Activated naive CD8-positive, alpha-beta T cell (primary cell): ENCODE data around the gene HERC2.

ENCODE experiments used
- H3K27ac Mint-ChIP-seq: one replicate; pipeline ENCODE4 v1.8.0; 2021; ENCODE audit warnings: mixed read lengths
- H3K27me3 Mint-ChIP-seq: one replicate; pipeline ENCODE4 v1.8.0; 2021; ENCODE audit warnings: mixed read lengths
- H3K36me3 Mint-ChIP-seq: one replicate; pipeline ENCODE4 v1.8.0; 2021; ENCODE audit warnings: mixed read lengths
- H3K4me1 Mint-ChIP-seq: one replicate; pipeline ENCODE4 v1.8.0; 2021; ENCODE audit warnings: low read depth, mixed read lengths
- H3K4me3 Mint-ChIP-seq: one replicate; pipeline ENCODE4 v1.8.0; 2021; ENCODE audit warnings: mild to moderate bottlenecking, mixed read lengths
- H3K9me3 Mint-ChIP-seq: one replicate; pipeline ENCODE4 v1.8.0; 2021; ENCODE audit warnings: low read depth, mixed read lengths

The HERC2 gene

DNA sequence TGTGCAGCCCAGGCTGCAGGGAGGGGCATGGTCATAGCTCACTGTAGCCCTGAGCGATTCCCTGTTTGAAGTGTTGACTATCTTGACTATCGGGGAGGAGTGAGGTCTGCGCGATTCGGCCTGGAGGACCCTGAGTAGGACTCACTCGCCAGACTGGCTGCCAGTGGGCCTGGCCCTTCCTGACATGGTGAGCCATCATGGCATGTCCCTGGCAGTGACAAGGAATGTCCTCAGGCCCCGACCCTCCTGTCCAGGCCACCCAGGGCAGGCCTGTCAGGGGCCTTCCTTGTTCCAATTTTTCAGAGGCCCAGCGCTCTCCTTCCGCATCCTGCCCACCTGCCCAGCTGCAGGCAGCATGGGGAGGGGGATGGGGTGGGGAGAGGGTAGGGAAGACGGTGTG, 217.7 kb downstream of the HERC2 start:
- no peak overlapping the region for H3K4me3 Mint-ChIP-seq
- H3K4me1 Mint-ChIP-seq = peaks cover 19% of the 10 kb centered on the region
- H3K9me3 Mint-ChIP-seq = no peaks in the 10 kb centered on the region
- no peak overlapping the region for H3K27ac Mint-ChIP-seq
- H3K27me3 Mint-ChIP-seq = peaks cover 15% of the 10 kb centered on the region
- H3K36me3 Mint-ChIP-seq = no peaks in the 10 kb centered on the region

GRCh38 chr15:28103831-28104230, 218.1 kb downstream of the HERC2 start:
- H3K27me3 Mint-ChIP-seq = peaks cover 15% of the 10 kb centered on the region
- no peak overlapping the region for H3K4me3 Mint-ChIP-seq
- H3K4me1 Mint-ChIP-seq = peaks cover 20% of the 10 kb centered on the region
- H3K36me3 Mint-ChIP-seq = no peaks in the 10 kb centered on the region
- H3K9me3 Mint-ChIP-seq = no peaks in the 10 kb centered on the region
- H3K27ac Mint-ChIP-seq = no peak overlapping the region

- peaks cover 27% of the 10 kb centered on the region for H3K27me3 Mint-ChIP-seq
- H3K9me3 Mint-ChIP-seq = no peaks in the 10 kb centered on the region
- peaks cover 26% of the 10 kb centered on the region for H3K4me1 Mint-ChIP-seq
- H3K27ac Mint-ChIP-seq = no peak overlapping the region
- H3K36me3 Mint-ChIP-seq = no peaks in the 10 kb centered on the region
- H3K4me3 Mint-ChIP-seq = no peak overlapping the region
These were observed 220.0 kb downstream of the HERC2 start for GRCh38 chr15:28101983-28102441.

- Mint-ChIP-seq H3K36me3 (no peaks in the 10 kb centered on the region), H3K4me3 (no peak overlapping the region), H3K27ac (no peak overlapping the region), H3K9me3 (no peaks in the 10 kb centered on the region), H3K27me3 (peaks cover 28% of the 10 kb centered on the region), H3K4me1 (peaks cover 27% of the 10 kb centered on the region)
These were observed 220.8 kb downstream of the HERC2 start for GRCh38 chr15:28101201-28101600.

- peaks cover 29% of the 10 kb centered on the region for H3K27me3 Mint-ChIP-seq
- peaks cover 27% of the 10 kb centered on the region for H3K4me1 Mint-ChIP-seq
- no peaks in the 10 kb centered on the region for H3K9me3 Mint-ChIP-seq
- H3K27ac Mint-ChIP-seq = no peak overlapping the region
- no peaks in the 10 kb centered on the region for H3K36me3 Mint-ChIP-seq
- H3K4me3 Mint-ChIP-seq = no peak overlapping the region
These were observed 221.3 kb downstream of the HERC2 start for GRCh38 chr15:28100516-28101195.

- peaks cover 28% of the 10 kb centered on the region for H3K4me1 Mint-ChIP-seq
- no peak overlapping the region for H3K27ac Mint-ChIP-seq
- no peaks in the 10 kb centered on the region for H3K36me3 Mint-ChIP-seq
- peaks cover 29% of the 10 kb centered on the region for H3K27me3 Mint-ChIP-seq
- H3K9me3 Mint-ChIP-seq = no peaks in the 10 kb centered on the region
- peak overlapping the region; percentile 61 for H3K4me3 Mint-ChIP-seq
These were observed 222.3 kb downstream of the HERC2 start for GRCh38 chr15:28099555-28100140.

DNA sequence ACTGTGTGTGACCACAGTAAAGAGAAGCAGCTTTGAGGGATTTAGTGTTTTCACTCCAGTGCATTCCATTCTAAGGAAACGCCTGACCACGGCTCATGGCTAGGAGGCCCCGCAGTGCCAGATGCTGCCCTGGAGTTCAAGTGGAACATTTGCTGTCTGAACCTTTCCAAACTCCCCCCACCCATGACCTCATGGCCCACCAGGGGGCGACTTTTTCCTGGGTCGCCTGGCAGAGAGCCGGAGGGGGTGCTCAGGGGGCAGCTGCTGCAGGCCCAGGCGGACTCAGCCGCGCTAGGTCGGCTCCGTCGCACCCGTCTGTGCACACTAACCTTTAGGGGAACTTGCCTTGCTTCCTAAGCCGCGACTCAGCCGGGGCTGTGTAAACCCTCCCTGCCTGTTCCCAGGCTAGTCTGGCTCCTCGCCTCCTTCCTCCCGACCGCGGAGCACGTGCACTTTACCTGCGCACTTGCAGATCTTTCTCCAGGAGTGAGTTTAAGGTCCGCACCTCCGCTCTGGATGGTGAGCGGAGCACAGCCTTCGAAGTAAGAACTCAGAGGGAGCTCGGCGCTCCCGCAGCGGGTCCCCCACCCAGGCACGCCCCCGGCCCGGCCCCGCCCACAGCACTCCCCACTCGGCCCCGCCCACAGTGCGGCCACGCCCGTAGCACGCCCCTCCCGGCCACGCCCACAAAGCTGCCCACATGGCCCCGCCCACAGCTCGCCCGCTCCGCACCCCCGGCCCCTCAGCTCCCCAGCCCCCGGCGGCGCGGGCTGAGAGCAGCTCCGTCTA, 223.0 kb downstream of the HERC2 start, which contains the start of gene OCA2:
OCA2 (minus strand) TSS at position 550 of the 789 bp plus-strand sequence. CDS start 17,441 bp downstream, outside the sequence.
- Mint-ChIP-seq H3K36me3 (no peaks in the 10 kb centered on the region), H3K4me3 (peak within 1 kb of the TSS; percentile 75), H3K27me3 (peaks cover 30% of the 10 kb centered on the region), H3K4me1 (peaks cover 29% of the 10 kb centered on the region), H3K27ac (no peak within 1 kb of the TSS), H3K9me3 (no peaks in the 10 kb centered on the region)

DNA sequence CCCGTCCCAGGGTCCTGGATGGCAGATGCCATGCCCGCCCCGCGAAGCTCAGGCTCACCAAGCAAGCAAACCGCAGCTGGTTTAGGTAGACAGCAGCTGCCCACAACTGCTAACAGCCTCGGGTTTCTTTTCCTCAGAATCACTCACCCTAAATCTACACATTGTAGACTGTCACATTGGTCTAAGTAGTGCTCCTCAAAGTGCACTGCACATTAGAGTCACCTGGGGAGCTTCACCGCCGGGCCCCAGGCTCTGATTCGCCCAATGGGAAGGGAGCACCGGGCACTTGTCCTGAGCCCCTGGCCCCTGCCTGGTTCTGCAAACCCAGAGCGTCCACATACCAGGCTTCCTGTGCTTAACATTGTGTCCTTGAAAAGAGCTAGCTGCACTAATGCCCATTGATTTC, 223.6 kb downstream of the HERC2 start:
- no peaks in the 10 kb centered on the region for H3K9me3 Mint-ChIP-seq
- peaks cover 34% of the 10 kb centered on the region for H3K4me1 Mint-ChIP-seq
- H3K4me3 Mint-ChIP-seq = peak overlapping the region; percentile 75
- no peaks in the 10 kb centered on the region for H3K36me3 Mint-ChIP-seq
- peaks cover 34% of the 10 kb centered on the region for H3K27me3 Mint-ChIP-seq
- no peak overlapping the region for H3K27ac Mint-ChIP-seq

DNA sequence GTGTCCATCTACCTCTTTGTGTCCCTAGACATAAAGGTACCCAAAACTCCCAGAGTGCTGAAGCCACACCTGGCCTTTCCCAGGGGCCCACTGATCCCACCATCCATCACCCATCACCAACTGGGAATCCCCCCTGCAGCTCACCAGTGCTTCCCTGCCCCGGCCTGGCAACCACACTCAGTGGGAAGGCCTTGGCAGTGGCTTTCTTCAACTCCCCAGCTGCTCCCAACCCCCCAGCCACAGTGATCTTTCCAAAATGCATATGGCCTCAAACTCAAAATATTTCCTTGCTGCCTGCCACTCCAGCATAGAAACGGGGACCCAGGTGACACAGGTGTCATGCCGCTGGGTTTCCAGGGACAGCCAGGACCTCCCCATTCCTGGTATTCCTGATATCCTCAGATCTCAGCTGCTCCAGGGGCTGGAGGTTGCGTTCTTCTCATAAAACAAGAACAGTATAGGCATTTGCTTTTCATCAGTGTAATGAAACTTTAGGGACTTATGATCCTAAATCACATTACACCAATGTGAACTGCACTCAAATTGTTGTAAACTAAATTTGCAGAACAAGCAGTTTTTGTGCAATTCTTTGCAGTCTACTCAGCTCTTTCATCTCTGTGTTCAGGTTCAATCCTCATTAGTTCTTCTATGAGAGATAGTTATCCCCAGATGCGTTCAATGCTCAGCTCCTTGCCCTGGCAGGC, 224.2 kb downstream of the HERC2 start:
- Mint-ChIP-seq H3K36me3 (no peaks in the 10 kb centered on the region), H3K27ac (no peak overlapping the region), H3K4me3 (peak overlapping the region; percentile 75), H3K27me3 (peaks cover 34% of the 10 kb centered on the region), H3K4me1 (peaks cover 34% of the 10 kb centered on the region), H3K9me3 (no peaks in the 10 kb centered on the region)

- no peaks in the 10 kb centered on the region for H3K9me3 Mint-ChIP-seq
- no peaks in the 10 kb centered on the region for H3K36me3 Mint-ChIP-seq
- H3K27me3 Mint-ChIP-seq = peaks cover 40% of the 10 kb centered on the region
- H3K4me1 Mint-ChIP-seq = peaks cover 34% of the 10 kb centered on the region
- H3K27ac Mint-ChIP-seq = no peak overlapping the region
- H3K4me3 Mint-ChIP-seq = peak overlapping the region; percentile 85
These were observed 225.1 kb downstream of the HERC2 start for GRCh38 chr15:28096670-28097431.

GRCh38 chr15:28096411-28096669, 225.6 kb downstream of the HERC2 start:
- H3K36me3 Mint-ChIP-seq = no peaks in the 10 kb centered on the region
- H3K4me1 Mint-ChIP-seq = peaks cover 34% of the 10 kb centered on the region
- peaks cover 40% of the 10 kb centered on the region for H3K27me3 Mint-ChIP-seq
- H3K27ac Mint-ChIP-seq = no peak overlapping the region
- H3K4me3 Mint-ChIP-seq = peak overlapping the region; percentile 85
- no peaks in the 10 kb centered on the region for H3K9me3 Mint-ChIP-seq

- Mint-ChIP-seq H3K27me3 (peaks cover 42% of the 10 kb centered on the region), H3K36me3 (peaks cover 7% of the 10 kb centered on the region), H3K4me3 (peak overlapping the region; percentile 85), H3K27ac (no peak overlapping the region), H3K4me1 (peaks cover 34% of the 10 kb centered on the region), H3K9me3 (peaks cover 11% of the 10 kb centered on the region)
These were observed 227.1 kb downstream of the HERC2 start for GRCh38 chr15:28094732-28095521.

- peak overlapping the region; percentile 56 for H3K4me3 Mint-ChIP-seq
These were observed 228.0 kb downstream of the HERC2 start for GRCh38 chr15:28093752-28094535.

More at GRCh38 chr15:28093752-28094535, 228.0 kb downstream of the HERC2 start:
- peaks cover 10% of the 10 kb centered on the region for H3K36me3 Mint-ChIP-seq
- no peak overlapping the region for H3K27ac Mint-ChIP-seq
- H3K27me3 Mint-ChIP-seq = peaks cover 39% of the 10 kb centered on the region
- peaks cover 29% of the 10 kb centered on the region for H3K4me1 Mint-ChIP-seq
- peaks cover 11% of the 10 kb centered on the region for H3K9me3 Mint-ChIP-seq
